ENCODE data around the gene SLCO3A1.

- TF ChIP-seq POLR2A (IDR thresholded peaks at IDR 0.05) (no peak), CTCF (IDR thresholded peaks at IDR 0.05) (no peak)
These were observed 585 bp downstream of the SLCO3A1 start for GRCh38 chr15:91853948-91854638.
